AG10803 (cell line): ENCODE data around the gene PRRT4.

Source experiments
- DNase-seq: peaks from one replicate; pipeline ENCODE4 v3.0.0; 2010; ENCODE audit warnings: low read depth
- H3K4me3 ChIP-seq: 2 replicates; pipeline ENCODE4 v1.5.1; 2011; ENCODE audit warnings: mild to moderate bottlenecking, low read length, control low read depth
- CTCF ChIP-seq: conservative IDR thresholded peaks from 2 replicates; pipeline ENCODE4 v1.5.1; 2011; ENCODE audit warnings: mild to moderate bottlenecking, low read length, control low read depth, inconsistent platforms

Gene PRRT4

GRCh38 chr7:128361411-128362379 lies at the start of gene PRRT4:
Gene PRRT4 (minus strand): TSS chr7:128361690.
- TF ChIP-seq CTCF, result no peak
- peak within 1 kb of the TSS; percentile 43 for H3K4me3 ChIP-seq
- DNase-seq, result no peak

- peak overlapping the region; percentile 88 for H3K4me3 ChIP-seq
- no peak for TF ChIP-seq CTCF
- DNase-seq, result no peak
These were observed 48.9 kb upstream of the PRRT4 start for GRCh38 chr7:128410451-128410753.

- no peak for TF ChIP-seq CTCF
- peak within 1 kb of the TSS; percentile 88 for H3K4me3 ChIP-seq
- DNase-seq, result peak; percentile 82
These were observed 48.3 kb upstream of the PRRT4 start, which contains the start of gene IMPDH1 for GRCh38 chr7:128409596-128410450. Gene IMPDH1 (minus strand): TSS chr7:128409982. CDS start chr7:128409901, 81 bp downstream.

- peak overlapping the region; percentile 88 for H3K4me3 ChIP-seq
- no peak for TF ChIP-seq CTCF
- DNase-seq, result no peak
These were observed 47.5 kb upstream of the PRRT4 start for GRCh38 chr7:128408709-128409595.

- H3K4me3 ChIP-seq, result peak overlapping the region; percentile 88
- no peak for DNase-seq
- no peak for TF ChIP-seq CTCF
These were observed 46.5 kb upstream of the PRRT4 start for GRCh38 chr7:128407751-128408708.

- no peak for TF ChIP-seq CTCF
- no peak for DNase-seq
- H3K4me3 ChIP-seq, result no peak overlapping the region
These were observed 45.7 kb upstream of the PRRT4 start for GRCh38 chr7:128407233-128407589.
